A673 (cell line): ENCODE results near the gene SULT2A1. TPM values are rescaled to one million over a fixed set of nuclear protein-coding genes. Genes with fewer than 3 reads are reported as not detected.

ENCODE experiments used
- BruUV-seq: library from RNA; stranded (reverse); fragments of 400-500 nt; replicated peaks from 2 replicates; lab custom pipeline; 2021; lab: Mats Ljungman, UMichigan
- CTCF ChIA-PET: fragments of 300-600 bp; sonication (Branson Sonifier 250); formaldehyde crosslinking; loops from one replicate; lab custom pipeline; 2022; ENCODE audit warnings: antibody characterized with exemption; lab: Charles Lee
- POLR2A ChIA-PET: fragments of 300-600 bp; sonication (Branson Sonifier 250); formaldehyde crosslinking; loops from one replicate; lab custom pipeline; 2022; ENCODE audit warnings: antibody characterized with exemption; ENCODE audit not compliant: low non-redundant PET; lab: Charles Lee
- DNase-seq: peaks from one replicate; pipeline ENCODE4 v3.0.0-alpha.2; 2015; ENCODE audit warnings: low spot score
- H3K27ac ChIP-seq: fragments of 200-600 bp; sonication (generic); 2 replicates; pipeline ENCODE4 v1.5.1; 2016; ENCODE audit warnings: mixed run types, low read depth, mild to moderate bottlenecking, mixed read lengths, antibody characterized with exemption, low read length; ENCODE audit not compliant: poor library complexity, severe bottlenecking
- H3K27me3 ChIP-seq: fragments of 200-600 bp; sonication (generic); replicated peaks from 2 replicates; pipeline ENCODE4 v1.6.1; 2017; ENCODE audit warnings: mixed run types, low read depth, mild to moderate bottlenecking, mixed read lengths, antibody characterized with exemption, low read length; ENCODE audit not compliant: insufficient read depth, poor library complexity
- H3K36me3 ChIP-seq: fragments of 200-600 bp; sonication (generic); 2 replicates; pipeline ENCODE4 v1.6.1; 2016; ENCODE audit warnings: mixed run types, mild to moderate bottlenecking, mixed read lengths, antibody characterized with exemption, low read length; ENCODE audit not compliant: insufficient read depth, poor library complexity, severe bottlenecking
- H3K4me1 ChIP-seq: fragments of 200-600 bp; sonication (generic); 2 replicates; pipeline ENCODE4 v1.6.1; 2017; ENCODE audit warnings: mixed run types, mild to moderate bottlenecking, mixed read lengths, antibody characterized with exemption, low read length; ENCODE audit not compliant: insufficient read depth, poor library complexity, severe bottlenecking
- H3K4me3 ChIP-seq: fragments of 200-600 bp; sonication (generic); 2 replicates; pipeline ENCODE4 v1.5.1; 2016; ENCODE audit warnings: low read depth, mixed run types, mild to moderate bottlenecking, mixed read lengths, low read length; ENCODE audit not compliant: poor library complexity, severe bottlenecking
- H3K9me3 ChIP-seq: fragments of 200-600 bp; sonication (generic); 2 replicates; pipeline ENCODE4 v1.6.1; 2016; ENCODE audit warnings: mixed run types, low read depth, mild to moderate bottlenecking, mixed read lengths, antibody characterized with exemption, low read length; ENCODE audit not compliant: poor library complexity, severe bottlenecking
- CTCF ChIP-seq: fragments of 300-800, 200-600 bp; sonication (generic); conservative IDR thresholded peaks from 2 replicates; pipeline ENCODE4 v1.5.1; 2017; ENCODE audit warnings: low read depth, mild to moderate bottlenecking, antibody characterized with exemption, low read length, moderate library complexity, mixed read lengths
- EZH2 ChIP-seq: fragments of 200-600 bp; sonication (generic); IDR thresholded peaks from 2 replicates; pipeline ENCODE4 v1.6.1; 2017; ENCODE audit warnings: borderline replicate concordance, low read depth, mild to moderate bottlenecking, mixed read lengths, antibody characterized with exemption, low read length; ENCODE audit not compliant: poor library complexity, severe bottlenecking
- intact Hi-C: fragments of 100-400 bp; cut with micrococcal nuclease; formaldehyde crosslinking; loops from one replicate; pipeline ENCODE4 v1.10.0; 2022; ENCODE audit not compliant: unreplicated experiment
- total RNA-seq: library from RNA; stranded (reverse); gene quantifications from 2 replicates; pipeline ENCODE4 v1.2.3, GENCODE V29; 2021

The SULT2A1 gene
- total RNA-seq, 1 experiment from 2014 or later, result not detected

GRCh38 chr19:47891923-47892666, 6.0 kb upstream of the SULT2A1 start:
- Histone ChIP-seq H3K27me3 (no peaks in the 10 kb centered on the region), H3K4me3 (no peak overlapping the region), H3K9me3 (no peaks in the 10 kb centered on the region), H3K27ac (no peak overlapping the region), H3K4me1 (no peaks in the 10 kb centered on the region), H3K36me3 (no peaks in the 10 kb centered on the region)
- POLR2A ChIA-PET, result no interaction called here
- intact Hi-C loops, result no loop called here
- TF ChIP-seq EZH2, result no peak
- no peak for TF ChIP-seq CTCF
- no peak for DNase-seq
- CTCF ChIA-PET, result interaction anchor here (0.7 kb wide), 1 partner anchor 50 kb away, joined by 3 read pairs; no protein-coding TSS in a partner anchor
- no TSS peak for BruUV-seq

- no peaks in the 10 kb centered on the region for H3K9me3 ChIP-seq
- POLR2A ChIA-PET, result no interaction called here
- no peaks in the 10 kb centered on the region for H3K4me1 ChIP-seq
- no peak overlapping the region for H3K4me3 ChIP-seq
- no peak for DNase-seq
- no TSS peak for BruUV-seq
- intact Hi-C loops, result no loop called here
- no peaks in the 10 kb centered on the region for H3K36me3 ChIP-seq
- no peak for TF ChIP-seq CTCF
- no peak for TF ChIP-seq EZH2
- CTCF ChIA-PET, result interaction anchor here (0.7 kb wide), 1 partner anchor 49 kb away, joined by 3 read pairs; no protein-coding TSS in a partner anchor
- no peaks in the 10 kb centered on the region for H3K27me3 ChIP-seq
- H3K27ac ChIP-seq, result no peak overlapping the region
Measured at GRCh38 chr19:47891622-47891922, 5.5 kb upstream of the SULT2A1 start.

GRCh38 chr19:47890865-47891621, 4.9 kb upstream of the SULT2A1 start:
- no peak overlapping the region for H3K4me3 ChIP-seq
- POLR2A ChIA-PET, result no interaction called here
- TF ChIP-seq EZH2, result no peak
- TF ChIP-seq CTCF, result no peak
- no peaks in the 10 kb centered on the region for H3K27me3 ChIP-seq
- H3K9me3 ChIP-seq, result no peaks in the 10 kb centered on the region
- H3K36me3 ChIP-seq, result no peaks in the 10 kb centered on the region
- DNase-seq, result no peak
- CTCF ChIA-PET, result interaction anchor here (0.7 kb wide), 1 partner anchor 49 kb away, joined by 3 read pairs; no protein-coding TSS in a partner anchor
- H3K4me1 ChIP-seq, result no peaks in the 10 kb centered on the region
- no peak overlapping the region for H3K27ac ChIP-seq
- no TSS peak for BruUV-seq
- intact Hi-C loops, result no loop called here
